NCI-H69 (cell line): ENCODE data around the gene HSD3B7.
"Not testable (repeated sequence)": the region's sequence is repeated elsewhere in the genome, so short reads cannot be mapped to it uniquely, and the experiment has no call there.

Source experiments
- DNase-seq: peaks from one replicate; lab custom pipeline; 2025; lab: John Stamatoyannopoulos, UW

The HSD3B7 gene

GRCh38 chr16:30984669-30985400 lies at the start of gene HSD3B7:
Gene HSD3B7, plus strand, starts transcription at chr16:30985207. Its CDS starts 452 bp downstream, at chr16:30985659.
- peak; percentile 83 for DNase-seq

GRCh38 chr16:30937692-30938091 lies 47.3 kb upstream of the HSD3B7 start:
- no peak for DNase-seq

- DNase-seq, result not testable (repeated sequence)
These were observed 45.4 kb upstream of the HSD3B7 start for GRCh38 chr16:30939571-30939970.

GRCh38 chr16:30941600-30942425 lies 43.2 kb upstream of the HSD3B7 start:
- DNase-seq, result peak; percentile 76

- DNase-seq, result no peak
These were observed 42.6 kb upstream of the HSD3B7 start for GRCh38 chr16:30942426-30942806.

GRCh38 chr16:30944352-30944751 lies 40.7 kb upstream of the HSD3B7 start:
- no peak for DNase-seq

- DNase-seq, result no peak
These were observed 38.1 kb upstream of the HSD3B7 start for GRCh38 chr16:30946671-30947540.

GRCh38 chr16:30947541-30947858 lies 37.5 kb upstream of the HSD3B7 start:
- no peak for DNase-seq

- peak; percentile 74 for DNase-seq
These were observed 36.9 kb upstream of the HSD3B7 start for GRCh38 chr16:30947859-30948666.

GRCh38 chr16:30948667-30949649 lies 36.0 kb upstream of the HSD3B7 start, which contains the start of gene ORAI3:
Gene ORAI3, plus strand, starts transcription at chr16:30949068. Its CDS starts 222 bp downstream, at chr16:30949290.
- peak; percentile 72 for DNase-seq

GRCh38 chr16:30949650-30950515 lies 35.1 kb upstream of the HSD3B7 start:
- peak; percentile 53 for DNase-seq

- no peak for DNase-seq
These were observed 34.4 kb upstream of the HSD3B7 start for GRCh38 chr16:30950516-30951065.

GRCh38 chr16:30951193-30951592 lies 33.8 kb upstream of the HSD3B7 start:
- no peak for DNase-seq

GRCh38 chr16:30951750-30952149 lies 33.3 kb upstream of the HSD3B7 start:
- no peak for DNase-seq

- DNase-seq, result no peak
These were observed 31.9 kb upstream of the HSD3B7 start for GRCh38 chr16:30953111-30953510.

- DNase-seq, result peak; percentile 90
These were observed 31.4 kb upstream of the HSD3B7 start for GRCh38 chr16:30953511-30954124.

- DNase-seq, result no peak
These were observed 30.0 kb upstream of the HSD3B7 start for GRCh38 chr16:30954993-30955392.
